ENCODE measurements around the gene DMBX1. TPM values are rescaled to one million over a fixed set of nuclear protein-coding genes. Genes with fewer than 3 reads are reported as not detected.

The DMBX1 gene
- total RNA-seq, 4 donors from 2014 or later, result 0.12 to 0.51 (median 0.42) TPM; not detected in 1

GRCh38 chr1:46476673-46477072 is 13.0 kb upstream of the DMBX1 start:
- WGBS, 2 donors, result 93 to 100% methylated on average over 2 of the region's 2 CpGs
- intact Hi-C loops (cut with DNase I; ENCODE audit: low total_unique reads), result loop anchor here (5.0 kb wide), 1 partner anchor 51 kb away; no protein-coding TSS in a partner anchor
- no peak for DNase-seq (ENCODE audit: low spot score in 2 of 2)
- H3K4me3 ChIP-seq (ENCODE audit: low read depth, poor library complexity, severe bottlenecking), result no peak overlapping the region
- TF ChIP-seq POLR2A (IDR thresholded peaks at IDR 0.05), result no peak
- TF ChIP-seq CTCF (IDR thresholded peaks at IDR 0.05), result no peak

- peak; percentile 68 to 94 for DNase-seq (ENCODE audit: low spot score in 2 of 2)
- no peak overlapping the region for H3K4me3 ChIP-seq (ENCODE audit: low read depth, poor library complexity, severe bottlenecking)
- peak in 1 of 3 donors; percentile 73 for TF ChIP-seq CTCF (IDR thresholded peaks at IDR 0.05)
- TF ChIP-seq POLR2A (IDR thresholded peaks at IDR 0.05), result no peak
- WGBS, 2 donors, result 34 to 37% methylated on average over 11 of the region's 11 CpGs
- intact Hi-C loops (cut with DNase I; ENCODE audit: low total_unique reads), result loop anchor here (5.0 kb wide), 1 partner anchor 50 kb away; no protein-coding TSS in a partner anchor
Observed at GRCh38 chr1:46477153-46477929, 12.3 kb upstream of the DMBX1 start.

- intact Hi-C loops (cut with DNase I; ENCODE audit: low total_unique reads), result loop anchor here (5.0 kb wide), 1 partner anchor 48 kb away; no protein-coding TSS in a partner anchor
- no peak for DNase-seq (ENCODE audit: low spot score in 2 of 2)
- TF ChIP-seq CTCF (IDR thresholded peaks at IDR 0.05) (no peak), POLR2A (IDR thresholded peaks at IDR 0.05) (no peak)
- WGBS, 2 donors, result 71 to 72% methylated on average over 8 of the region's 8 CpGs
- no peak overlapping the region for H3K4me3 ChIP-seq (ENCODE audit: low read depth, poor library complexity, severe bottlenecking)
Observed at GRCh38 chr1:46478721-46479485, 10.7 kb upstream of the DMBX1 start.

GRCh38 chr1:46479744-46480350 is 9.8 kb upstream of the DMBX1 start:
- 56 to 71% methylated on average over 10 to 16 of the region's 17 CpGs for WGBS, 2 donors
- TF ChIP-seq CTCF (IDR thresholded peaks at IDR 0.05), result no peak
- no peak for TF ChIP-seq POLR2A (IDR thresholded peaks at IDR 0.05)
- no peak overlapping the region for H3K4me3 ChIP-seq (ENCODE audit: low read depth, poor library complexity, severe bottlenecking)
- intact Hi-C loops (cut with DNase I; ENCODE audit: low total_unique reads), result loop anchor here (5.0 kb wide), 1 partner anchor 47 kb away; no protein-coding TSS in a partner anchor
- DNase-seq (ENCODE audit: low spot score in 2 of 2), result no peak

- no peak for DNase-seq (ENCODE audit: low spot score in 2 of 2)
- no peak for TF ChIP-seq CTCF (IDR thresholded peaks at IDR 0.05)
- TF ChIP-seq POLR2A (IDR thresholded peaks at IDR 0.05), result no peak
- 47 to 56% methylated on average over 7 of the region's 7 CpGs for WGBS, 2 donors
- intact Hi-C loops (cut with DNase I; ENCODE audit: low total_unique reads), result no loop called here
- H3K4me3 ChIP-seq (ENCODE audit: low read depth, poor library complexity, severe bottlenecking), result no peak overlapping the region
Observed at GRCh38 chr1:46480959-46481646, 8.5 kb upstream of the DMBX1 start.

Measured in lower leg skin (tissue), 4 donors.